Measurements from ENCODE around the gene PBX4.

DNA sequence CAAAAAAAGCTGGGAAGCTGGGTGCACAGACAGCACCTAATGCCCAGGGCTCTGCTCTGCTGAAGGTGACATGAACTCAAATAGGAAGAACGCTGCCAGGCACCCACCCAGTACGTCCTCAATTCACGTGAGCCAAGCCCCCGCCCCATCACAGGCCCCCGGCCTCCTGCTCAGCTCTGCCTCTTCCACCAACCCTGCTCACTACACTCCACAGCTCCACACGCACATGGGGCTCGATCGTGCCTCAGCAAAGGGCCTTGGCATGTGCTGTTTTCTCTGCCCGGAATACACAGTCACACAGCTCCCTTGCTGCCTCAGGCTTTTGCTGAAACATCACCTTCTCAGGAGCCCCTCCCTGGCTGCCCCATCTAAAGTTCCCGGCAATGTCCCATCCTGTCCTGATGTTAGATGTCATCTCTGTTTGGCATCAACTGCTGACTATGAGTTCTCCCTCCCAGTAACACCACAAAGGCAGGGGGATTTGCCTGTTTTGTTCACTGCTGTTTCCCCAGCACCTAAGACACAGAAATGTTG lies 42.7 kb upstream of the PBX4 start:
- TF ChIP-seq EP300 (IDR thresholded peaks at IDR 0.05; ENCODE audit: borderline replicate concordance in 1 of 2, low read depth in 2 of 2, low read length in 2 of 2) (no peak), SP1 (IDR thresholded peaks at IDR 0.05; ENCODE audit: low read depth, low read length) (no peak), POLR2AphosphoS5 (IDR thresholded peaks at IDR 0.05; ENCODE audit: low read depth, low read length) (no peak), CHD1 (IDR thresholded peaks at IDR 0.05; ENCODE audit: low read depth, low read length) (no peak), EGR1 (IDR thresholded peaks at IDR 0.05; ENCODE audit: borderline replicate concordance, low read depth, low read length) (no peak), POLR2A (IDR thresholded peaks at IDR 0.05; ENCODE audit: control extremely low read depth in 1 of 2, low read depth in 2 of 2, low read length in 2 of 2) (no peak), RFX5 (IDR thresholded peaks at IDR 0.05; ENCODE audit: borderline replicate concordance, low read depth, low read length) (no peak), MAFK (IDR thresholded peaks at IDR 0.05; ENCODE audit: low read depth, low read length) (no peak)
- TF ChIP-seq, protein P1, sequence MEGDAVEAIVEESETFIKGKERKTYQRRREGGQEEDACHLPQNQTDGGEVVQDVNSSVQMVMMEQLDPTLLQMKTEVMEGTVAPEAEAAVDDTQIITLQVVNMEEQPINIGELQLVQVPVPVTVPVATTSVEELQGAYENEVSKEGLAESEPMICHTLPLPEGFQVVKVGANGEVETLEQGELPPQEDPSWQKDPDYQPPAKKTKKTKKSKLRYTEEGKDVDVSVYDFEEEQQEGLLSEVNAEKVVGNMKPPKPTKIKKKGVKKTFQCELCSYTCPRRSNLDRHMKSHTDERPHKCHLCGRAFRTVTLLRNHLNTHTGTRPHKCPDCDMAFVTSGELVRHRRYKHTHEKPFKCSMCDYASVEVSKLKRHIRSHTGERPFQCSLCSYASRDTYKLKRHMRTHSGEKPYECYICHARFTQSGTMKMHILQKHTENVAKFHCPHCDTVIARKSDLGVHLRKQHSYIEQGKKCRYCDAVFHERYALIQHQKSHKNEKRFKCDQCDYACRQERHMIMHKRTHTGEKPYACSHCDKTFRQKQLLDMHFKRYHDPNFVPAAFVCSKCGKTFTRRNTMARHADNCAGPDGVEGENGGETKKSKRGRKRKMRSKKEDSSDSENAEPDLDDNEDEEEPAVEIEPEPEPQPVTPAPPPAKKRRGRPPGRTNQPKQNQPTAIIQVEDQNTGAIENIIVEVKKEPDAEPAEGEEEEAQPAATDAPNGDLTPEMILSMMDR (IDR thresholded peaks at IDR 0.05; ENCODE audit: control extremely low read depth in 1 of 3, insufficient read depth in 1 of 3, low read depth in 1 of 3, low read length in 3 of 3): no peak
